Measurements from ENCODE around the gene PDP2.

PDP2 gene

GRCh38 chr16:66906916-66907836 lies 26.9 kb downstream of the PDP2 start:
- no peak for TF ChIP-seq FOXP2 (optimal IDR thresholded peaks at IDR 0.05; ENCODE audit: borderline replicate concordance, extremely low read depth, extremely low read length, insufficient read depth)
- TF ChIP-seq SIN3A (IDR thresholded peaks at IDR 0.05; ENCODE audit: borderline replicate concordance, insufficient read depth, low read length), result no peak
- TF ChIP-seq POLR2AphosphoS5 (IDR thresholded peaks at IDR 0.05; ENCODE audit: low read depth, low read length), result no peak
- no peak for TF ChIP-seq REST (IDR thresholded peaks at IDR 0.05; ENCODE audit: insufficient read depth in 1 of 2, low read depth in 2 of 2, low read length in 2 of 2)

- no peak for TF ChIP-seq TAF1 (IDR thresholded peaks at IDR 0.05; ENCODE audit: borderline replicate concordance, insufficient read depth, low read length)
- no peak for TF ChIP-seq POLR2AphosphoS5 (IDR thresholded peaks at IDR 0.05; ENCODE audit: low read depth, low read length)
- no peak for TF ChIP-seq SIN3A (IDR thresholded peaks at IDR 0.05; ENCODE audit: borderline replicate concordance, insufficient read depth, low read length)
- no peak for TF ChIP-seq REST (IDR thresholded peaks at IDR 0.05; ENCODE audit: insufficient read depth in 1 of 2, low read depth in 2 of 2, low read length in 2 of 2)
- no peak for TF ChIP-seq FOXP2 (optimal IDR thresholded peaks at IDR 0.05; ENCODE audit: borderline replicate concordance, extremely low read depth, extremely low read length, insufficient read depth)
Observed at GRCh38 chr16:66908116-66908515, 27.8 kb downstream of the PDP2 start.

- no peak for TF ChIP-seq TAF1 (IDR thresholded peaks at IDR 0.05; ENCODE audit: borderline replicate concordance, insufficient read depth, low read length)
Observed at GRCh38 chr16:66908762-66909559, 28.6 kb downstream of the PDP2 start.

- TF ChIP-seq POLR2AphosphoS5 (IDR thresholded peaks at IDR 0.05; ENCODE audit: low read depth, low read length), result no peak
- TF ChIP-seq FOXP2 (optimal IDR thresholded peaks at IDR 0.05; ENCODE audit: borderline replicate concordance, extremely low read depth, extremely low read length, insufficient read depth), result no peak
- no peak for TF ChIP-seq SIN3A (IDR thresholded peaks at IDR 0.05; ENCODE audit: borderline replicate concordance, insufficient read depth, low read length)
- TF ChIP-seq REST (IDR thresholded peaks at IDR 0.05; ENCODE audit: insufficient read depth in 1 of 2, low read depth in 2 of 2, low read length in 2 of 2), result no peak
- no peak for TF ChIP-seq TAF1 (IDR thresholded peaks at IDR 0.05; ENCODE audit: borderline replicate concordance, insufficient read depth, low read length)
Observed at GRCh38 chr16:66910175-66910940, 30.0 kb downstream of the PDP2 start.

GRCh38 chr16:66911112-66911511 lies 30.8 kb downstream of the PDP2 start:
- TF ChIP-seq TAF1 (IDR thresholded peaks at IDR 0.05; ENCODE audit: borderline replicate concordance, insufficient read depth, low read length) (no peak), FOXP2 (optimal IDR thresholded peaks at IDR 0.05; ENCODE audit: borderline replicate concordance, extremely low read depth, extremely low read length, insufficient read depth) (no peak), POLR2AphosphoS5 (IDR thresholded peaks at IDR 0.05; ENCODE audit: low read depth, low read length) (no peak), SIN3A (IDR thresholded peaks at IDR 0.05; ENCODE audit: borderline replicate concordance, insufficient read depth, low read length) (no peak), REST (IDR thresholded peaks at IDR 0.05; ENCODE audit: insufficient read depth in 1 of 2, low read depth in 2 of 2, low read length in 2 of 2) (no peak)

Data from PFSK-1 (cell line).